HepG2 (cell line): Measurements from ENCODE around the gene EXOSC7. TPM values are rescaled to one million over a fixed set of nuclear protein-coding genes. Genes with fewer than 3 reads are reported as not detected.

Experiments
- ATAC-seq: fragments of 200-7000 bp; cut with Tn5 transposase; 3 replicates; pipeline ENCODE4 v1.9.1; 2020; ENCODE audit warnings: mild to moderate bottlenecking, moderate library complexity
- BruUV-seq: library from RNA; stranded (reverse); fragments of 400-500 nt; replicated peaks from 2 replicates; lab custom pipeline; 2021; lab: Mats Ljungman, UMichigan
- CTCF ChIA-PET: fragments of 300-600 bp; formaldehyde crosslinking; extraction: SDS; loops from one replicate; lab custom pipeline; 2021; ENCODE audit warnings: low total read pairs, inconsistent platforms, low intra/inter-chr PET ratio; lab: Yijun Ruan, JAX
- POLR2A ChIA-PET: fragments of 350-600 bp; sonication (Branson Sonifier 250); formaldehyde crosslinking; loops from one replicate; lab custom pipeline; 2020; ENCODE audit warnings: antibody characterized with exemption, inconsistent platforms; lab: Yijun Ruan, JAX
- DNase-seq: peaks from one replicate; pipeline ENCODE4 v3.0.0-alpha.2; 2015; ENCODE audit warnings: low spot score
- FAIRE-seq: peaks from 3 replicates; lab custom pipeline; 2011; peaks lifted over from hg19 to GRCh38; lab: Jason Lieb, UNC
- H2AFZ ChIP-seq: one replicate; pipeline ENCODE4 v1.6.1; 2011; ENCODE audit warnings: low read length, inconsistent platforms
- H3K27ac ChIP-seq: fragments of 300-600 bp; 3 replicates; pipeline ENCODE4 v1.8.0; 2011; ENCODE audit warnings: mixed run types, mild to moderate bottlenecking, mixed read lengths, low read length, inconsistent platforms; ENCODE audit not compliant: insufficient read depth; ENCODE audit errors: extremely low read length
- H3K27me3 ChIP-seq, 2 experiments: fragments of 200-600 bp in 1 of 2; 2 replicates in 1 of 2; 3 replicates in 1 of 2; pipeline versions ENCODE4 v1.6.0 to v1.8.0; 2011; ENCODE audit warnings: low read length in 2 of 2, mild to moderate bottlenecking in 2 of 2, moderate library complexity in 2 of 2, inconsistent platforms in 1 of 2; ENCODE audit not compliant: insufficient read depth in 2 of 2, control insufficient read depth in 1 of 2
- H3K36me3 ChIP-seq, 2 experiments: fragments of 200-600 bp in 1 of 2; replicated peaks in 1 of 2; 2 replicates in 1 of 2; 3 replicates in 1 of 2; pipeline versions ENCODE4 v1.5.1 to v1.8.0; 2011; ENCODE audit warnings: low read length in 2 of 2, inconsistent platforms in 1 of 2; ENCODE audit not compliant: insufficient read depth in 2 of 2, control insufficient read depth in 1 of 2
- H3K4me1 ChIP-seq: 2 replicates; pipeline ENCODE4 v1.5.1; 2012; ENCODE audit warnings: low read length, inconsistent platforms; ENCODE audit not compliant: insufficient read depth
- H3K4me2 ChIP-seq: 2 replicates; pipeline ENCODE4 v1.6.0; 2011; ENCODE audit warnings: low read depth, low read length, inconsistent platforms
- H3K4me3 ChIP-seq, 3 experiments: fragments of 200-600 bp in 1 of 3; sonication (generic), shearing (Covaris generic) in 1 of 3; replicated peaks in 1 of 3; 2 replicates each; pipeline ENCODE4 v1.5.1; 2011 to 2016; ENCODE audit warnings: low read length in 3 of 3, inconsistent platforms in 2 of 3, low read depth in 2 of 3, mild to moderate bottlenecking in 2 of 3, control low read depth in 1 of 3, mixed read lengths in 1 of 3; ENCODE audit not compliant: insufficient read depth in 1 of 3
- H3K79me2 ChIP-seq: one replicate; pipeline ENCODE4 v1.6.1; 2011; ENCODE audit warnings: low read length, inconsistent platforms; ENCODE audit not compliant: insufficient read depth
- H3K9ac ChIP-seq: 2 replicates; pipeline ENCODE4 v1.6.0; 2011; ENCODE audit warnings: mild to moderate bottlenecking, low read depth, low read length, inconsistent platforms; ENCODE audit not compliant: insufficient read depth
- H3K9me3 ChIP-seq: 2 replicates; pipeline ENCODE4 v1.5.1; 2012; ENCODE audit warnings: mild to moderate bottlenecking, low read length
- H4K20me1 ChIP-seq: 2 replicates; pipeline ENCODE4 v1.6.0; 2011; ENCODE audit warnings: inconsistent platforms, mild to moderate bottlenecking, low read length, moderate library complexity; ENCODE audit not compliant: insufficient read depth
- AKAP8 ChIP-seq: sonication (generic); formaldehyde crosslinking; IDR thresholded peaks from 2 replicates; pipeline ENCODE4 v1.5.1; 2020; ENCODE audit warnings: mild to moderate bottlenecking, missing genetic modification reagents
- BRCA1 ChIP-seq: sonication (generic); formaldehyde crosslinking; IDR thresholded peaks from 2 replicates; pipeline ENCODE4 v1.4.0; 2020; ENCODE audit warnings: missing genetic modification reagents
- CBFB ChIP-seq: sonication (generic); formaldehyde crosslinking; IDR thresholded peaks from 2 replicates; pipeline ENCODE4 v1.4.0; 2020; ENCODE audit warnings: missing genetic modification reagents
- GMEB2 ChIP-seq: IDR thresholded peaks from 2 replicates; pipeline ENCODE4 v1.6.1; 2016; ENCODE audit warnings: missing biosample characterization, missing genetic modification reagents, low read depth
- HDAC1 ChIP-seq: sonication (generic); formaldehyde crosslinking; IDR thresholded peaks from 2 replicates; pipeline ENCODE4 v1.5.1; 2020; ENCODE audit warnings: mild to moderate bottlenecking, missing genetic modification reagents
- MNT ChIP-seq: fragments of 450-650 bp; IDR thresholded peaks from 2 replicates; pipeline ENCODE4 v1.6.1; 2016
- NFRKB ChIP-seq: fragments of 450-650 bp; IDR thresholded peaks from 2 replicates; pipeline ENCODE4 v1.6.1; 2017
- PRMT3 ChIP-seq: sonication (generic); formaldehyde crosslinking; IDR thresholded peaks from 2 replicates; pipeline ENCODE4 v1.8.1; 2022; ENCODE audit warnings: low read depth, mild to moderate bottlenecking, moderate library complexity, missing genetic modification reagents, borderline replicate concordance
- SMAD3 ChIP-seq: sonication (generic); formaldehyde crosslinking; IDR thresholded peaks from 2 replicates; pipeline ENCODE4 v1.4.0; 2020; ENCODE audit warnings: missing genetic modification reagents
- SMAD9 ChIP-seq: sonication (generic); formaldehyde crosslinking; IDR thresholded peaks from 2 replicates; pipeline ENCODE4 v1.5.1; 2020; ENCODE audit warnings: mild to moderate bottlenecking, missing genetic modification reagents
- SRY ChIP-seq: sonication (generic); formaldehyde crosslinking; IDR thresholded peaks from 2 replicates; pipeline ENCODE4 v1.8.0; 2022; ENCODE audit warnings: mild to moderate bottlenecking, missing genetic modification reagents
- ZMAT5 ChIP-seq: sonication (generic); formaldehyde crosslinking; IDR thresholded peaks from 2 replicates; pipeline ENCODE4 v1.5.0; 2020; ENCODE audit warnings: mild to moderate bottlenecking, low read depth, missing genetic modification reagents, borderline replicate concordance
- ZNF510 ChIP-seq: sonication (generic); formaldehyde crosslinking; IDR thresholded peaks from 2 replicates; pipeline ENCODE4 v1.4.0; 2020; ENCODE audit warnings: low read depth, mild to moderate bottlenecking, missing genetic modification reagents
- ZNF577 ChIP-seq: sonication (generic); formaldehyde crosslinking; IDR thresholded peaks from 2 replicates; pipeline ENCODE4 v1.4.0; 2020; ENCODE audit warnings: mild to moderate bottlenecking, low read depth, missing genetic modification reagents, borderline replicate concordance
- ZNF672 ChIP-seq: sonication (generic); formaldehyde crosslinking; IDR thresholded peaks from 2 replicates; pipeline ENCODE4 v1.8.1; 2022; ENCODE audit warnings: missing genetic modification reagents
- ZNF770 ChIP-seq: sonication (generic); formaldehyde crosslinking; IDR thresholded peaks from 2 replicates; pipeline ENCODE4 v1.5.0; 2020; ENCODE audit warnings: mild to moderate bottlenecking, missing genetic modification reagents
- ZNF839 ChIP-seq: sonication (generic); formaldehyde crosslinking; IDR thresholded peaks from 2 replicates; pipeline ENCODE4 v1.4.0; 2020; ENCODE audit warnings: missing genetic modification reagents, mild to moderate bottlenecking, borderline replicate concordance
- ZNF850 ChIP-seq: sonication (generic); formaldehyde crosslinking; conservative IDR thresholded peaks from 2 replicates; pipeline ENCODE4 v1.9.0; 2021; ENCODE audit warnings: mild to moderate bottlenecking, missing genetic modification reagents
- WGBS: methylation state at CpG from one replicate; pipeline ENCODE4 v1.1.6; 2017; ENCODE audit warnings: low lambda C conversion rate; 5-methylcytosine and 5-hydroxymethylcytosine counted together
- in situ Hi-C: cut with HindIII; loops from 2 replicates; pipeline ENCODE4 v1.10.0; 2017; ENCODE audit warnings: low pct_unique_long_range_greater_than_20kb; ENCODE audit not compliant: extremely low pct_ligation_motif_present
- intact Hi-C: fragments of 100-400 bp; cut with micrococcal nuclease; formaldehyde crosslinking; loops from one replicate; pipeline ENCODE4 v1.10.0; 2022; ENCODE audit not compliant: unreplicated experiment
- polyA plus RNA-seq, 8 experiments: library from polyadenylated mRNA; depleted of rRNA in 3 of 8; stranded (reverse) in 7 of 8; unstranded in 1 of 8; fragments of >200 nt; fragmentation: Illumina TruSeq in 4 of 8; extraction: Trizol in 4 of 8; gene quantifications; 2 replicates each; pipeline versions ENCODE4 v1.2.1 to v1.2.3, GENCODE V29; 2011 to 2016; ENCODE audit warnings: low read depth in 4 of 8, missing spikeins in 1 of 8, mixed read lengths in 1 of 8; ENCODE audit not compliant: insufficient read depth in 1 of 8
- total RNA-seq, 5 experiments: library from RNA; depleted of rRNA; stranded (reverse); fragments of >200 nt; fragmentation: Illumina TruSeq; extraction: Trizol; gene quantifications; 2 replicates each; pipeline ENCODE4 v1.2.3, GENCODE V29; 2016; ENCODE audit warnings: low read depth in 1 of 5

EXOSC7 gene
- total and polyA plus RNA-seq, 2 of the 13 experiments (the other 11 are each of a cell fraction or from before 2014, with no cell fraction given), result 68.3 to 74.7 TPM

- no peaks in the 10 kb centered on the region for H4K20me1 ChIP-seq
- in situ Hi-C loops (no loop called here), intact Hi-C loops (no loop called here)
- no peak overlapping the region for H3K9ac ChIP-seq
- no peak for DNase-seq
- no peak overlapping the region for H2AFZ ChIP-seq
- no peak overlapping the region for H3K4me3 ChIP-seq
- FAIRE-seq, result no peak
- H3K27ac ChIP-seq, result no peak overlapping the region
- H3K4me1 ChIP-seq, result no peaks in the 10 kb centered on the region
- CTCF ChIA-PET, result no interaction called here
- H3K36me3 ChIP-seq, result peaks cover 9 to 40% of the 10 kb centered on the region in 2 experiments; a peak in 4 of 5 replicates
- no peak for TF ChIP-seq BRCA1 (CRISPR knock-in tag)
- TF ChIP-seq ZNF770 (CRISPR knock-in tag), result no peak
- TF ChIP-seq GMEB2 (CRISPR knock-in tag), result no peak
- no peak for TF ChIP-seq ZNF839
- TF ChIP-seq ZNF850 (CRISPR knock-in tag), result no peak
- no peak for TF ChIP-seq SMAD9 (CRISPR knock-in tag)
- TF ChIP-seq ZNF510 (CRISPR knock-in tag), result no peak
- no peak for TF ChIP-seq HDAC1
- TF ChIP-seq PRMT3 (CRISPR knock-in tag), result no peak
- no peak for TF ChIP-seq MNT
- TF ChIP-seq ZNF672 (CRISPR knock-in tag), result no peak
- no peak for TF ChIP-seq CBFB
- no peak for TF ChIP-seq AKAP8 (CRISPR knock-in tag)
- no peak for TF ChIP-seq SRY (CRISPR knock-in tag)
- no peak for TF ChIP-seq ZNF577 (CRISPR knock-in tag)
- TF ChIP-seq ZMAT5, result no peak
- TF ChIP-seq SMAD3 (CRISPR knock-in tag), result no peak
- no peak for TF ChIP-seq NFRKB
- no peaks in the 10 kb centered on the region for H3K9me3 ChIP-seq
- POLR2A ChIA-PET, result no interaction called here
- H3K79me2 ChIP-seq, result no peaks in the 10 kb centered on the region
- no peak overlapping the region for H3K4me2 ChIP-seq
- ATAC-seq, result no peak
- no peaks in the 10 kb centered on the region for H3K27me3 ChIP-seq
- WGBS, result 94% methylated on average over 6 of the region's 7 CpGs
- BruUV-seq, result no TSS peak
Observed at GRCh38 chr3:44927371-44927770, 48.7 kb upstream of the EXOSC7 start.
